Esophagus squamous epithelium (tissue), 5 donors: Measurements from ENCODE around the gene LARP1B. TPM values are rescaled to one million over a fixed set of nuclear protein-coding genes. Genes with fewer than 3 reads are reported as not detected.
"Not testable (repeated sequence)": the region's sequence is repeated elsewhere in the genome, so short reads cannot be mapped to it uniquely, and the experiment has no call there.

ENCODE experiments used
- DNase-seq: peaks from one replicate; lab custom pipeline; 2025; lab: John Stamatoyannopoulos, UW
- H3K27ac ChIP-seq, 4 donors: fragments of 200-600 bp; sonication (generic); one replicate each; pipeline ENCODE4 v1.5.1; 2016 to 2019; ENCODE audit warnings: mild to moderate bottlenecking in 1 of 4
- H3K27me3 ChIP-seq, 4 donors: fragments of 200-600 bp; sonication (generic); 1 replicate in 3 of 4; 2 replicates in 1 of 4; pipeline versions ENCODE4 v1.5.1 to v1.6.0; 2017 to 2021; ENCODE audit warnings: antibody characterized with exemption in 1 of 4
- H3K36me3 ChIP-seq, 3 donors: fragments of 200-600 bp; sonication (generic); one replicate each; pipeline ENCODE4 v1.5.1; 2016 to 2019
- H3K4me1 ChIP-seq, 3 donors: fragments of 200-600 bp; sonication (generic); one replicate each; pipeline ENCODE4 v1.5.1; 2017 to 2019
- H3K4me3 ChIP-seq, 4 donors: fragments of 200-600 bp; sonication (generic); 1 replicate in 3 of 4; 2 replicates in 1 of 4; pipeline ENCODE4 v1.5.1; 2016 to 2019; ENCODE audit warnings: mild to moderate bottlenecking in 2 of 4, moderate library complexity in 1 of 4
- H3K9me3 ChIP-seq, 3 donors: fragments of 200-600 bp; sonication (generic); one replicate each; pipeline ENCODE4 v1.5.1; 2016 to 2019
- POLR2A ChIP-seq, 4 donors: fragments of 450-650 bp; IDR thresholded peaks; one replicate each; pipeline ENCODE4 v1.6.1; 2017; ENCODE audit warnings: antibody characterized with exemption in 4 of 4, mild to moderate bottlenecking in 4 of 4, moderate library complexity in 3 of 4
- WGBS, 2 donors: methylation state at CpG; one replicate each; pipeline ENCODE4 v1.1.5; 2018; 5-methylcytosine and 5-hydroxymethylcytosine counted together
- intact Hi-C: fragments of 100-400 bp; cut with DNase I; formaldehyde crosslinking; loops from one replicate; pipeline ENCODE4 v1.15.0; 2022
- total RNA-seq, 4 donors: library from RNA; depleted of rRNA; stranded (reverse); fragments of >200 nt; gene quantifications; one replicate each; pipeline ENCODE4 v1.1.0, GENCODE V29; 2016
- TF ChIP-seq, protein P1 (sequence below), 6 experiments: fragments of 450-650 bp in 4 of 6; fragments of 200-600 bp in 2 of 6; sonication (generic) in 2 of 6; IDR thresholded peaks; one replicate each; pipeline ENCODE4 v1.5.1; 2016 to 2019; ENCODE audit warnings: antibody characterized with exemption in 6 of 6, mild to moderate bottlenecking in 4 of 6, moderate library complexity in 4 of 6
- donor health status: DM: yes; HTN: yes; CAD: no.

Gene LARP1B
- total RNA-seq, 4 donors from 2014 or later: 11.5 to 29.2 (median 16.4) TPM

DNA sequence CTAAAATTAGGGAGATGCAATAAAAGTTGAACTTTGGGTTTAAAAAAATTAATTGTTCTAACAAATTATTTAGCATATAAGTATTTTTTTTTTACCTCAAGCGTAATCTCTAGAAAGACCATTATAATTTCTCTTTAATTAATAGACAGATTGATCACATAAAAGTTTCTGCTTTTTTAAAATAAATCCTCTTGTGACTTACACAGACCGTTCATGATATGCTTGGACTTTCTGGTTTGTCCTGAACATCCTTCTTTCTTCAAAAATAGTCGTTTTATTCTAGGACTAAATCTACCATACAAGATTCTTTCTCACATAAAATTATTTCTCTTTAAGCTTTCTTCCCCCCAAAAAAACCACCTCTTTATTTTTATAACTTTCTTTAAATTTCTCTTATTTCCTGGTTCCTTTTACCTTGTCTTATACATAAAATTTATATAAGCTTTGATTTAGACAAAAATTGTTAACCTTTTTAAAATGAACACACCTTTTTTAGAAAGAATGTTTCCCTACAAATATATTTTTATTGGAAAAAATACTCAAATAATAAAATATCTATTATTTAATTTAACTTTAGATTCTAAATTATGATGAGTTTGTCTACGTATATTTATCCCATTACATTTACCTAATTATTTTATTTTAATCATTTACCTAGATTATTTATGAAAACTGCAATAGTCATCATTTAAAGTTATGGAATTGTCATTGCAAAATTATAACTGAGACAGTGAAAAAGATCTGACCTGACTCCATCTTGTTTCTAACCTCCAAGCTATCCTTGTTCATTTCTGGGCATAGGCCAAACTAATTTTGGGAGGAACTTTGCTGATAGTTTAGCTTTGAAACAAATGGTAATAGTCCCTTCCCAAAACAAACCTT is 188.9 kb downstream of the LARP1B start:
- no peaks in the 10 kb centered on the region for H3K36me3 ChIP-seq
- H3K4me3 ChIP-seq: no peak overlapping the region
- H3K9me3 ChIP-seq: peaks cover 0 to 4% (median 0%) of the 10 kb centered on the region in 3 donors
- intact Hi-C loops: no loop called here
- DNase-seq: no peak
- no peaks in the 10 kb centered on the region for H3K4me1 ChIP-seq
- no peak overlapping the region for H3K27ac ChIP-seq
- 63 to 69% methylated on average over 4 of the region's 4 CpGs for WGBS, 2 donors
- no peaks in the 10 kb centered on the region for H3K27me3 ChIP-seq
- TF ChIP-seq, protein P1, sequence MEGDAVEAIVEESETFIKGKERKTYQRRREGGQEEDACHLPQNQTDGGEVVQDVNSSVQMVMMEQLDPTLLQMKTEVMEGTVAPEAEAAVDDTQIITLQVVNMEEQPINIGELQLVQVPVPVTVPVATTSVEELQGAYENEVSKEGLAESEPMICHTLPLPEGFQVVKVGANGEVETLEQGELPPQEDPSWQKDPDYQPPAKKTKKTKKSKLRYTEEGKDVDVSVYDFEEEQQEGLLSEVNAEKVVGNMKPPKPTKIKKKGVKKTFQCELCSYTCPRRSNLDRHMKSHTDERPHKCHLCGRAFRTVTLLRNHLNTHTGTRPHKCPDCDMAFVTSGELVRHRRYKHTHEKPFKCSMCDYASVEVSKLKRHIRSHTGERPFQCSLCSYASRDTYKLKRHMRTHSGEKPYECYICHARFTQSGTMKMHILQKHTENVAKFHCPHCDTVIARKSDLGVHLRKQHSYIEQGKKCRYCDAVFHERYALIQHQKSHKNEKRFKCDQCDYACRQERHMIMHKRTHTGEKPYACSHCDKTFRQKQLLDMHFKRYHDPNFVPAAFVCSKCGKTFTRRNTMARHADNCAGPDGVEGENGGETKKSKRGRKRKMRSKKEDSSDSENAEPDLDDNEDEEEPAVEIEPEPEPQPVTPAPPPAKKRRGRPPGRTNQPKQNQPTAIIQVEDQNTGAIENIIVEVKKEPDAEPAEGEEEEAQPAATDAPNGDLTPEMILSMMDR (IDR thresholded peaks at IDR 0.05): no peak
- no peak for TF ChIP-seq POLR2A (IDR thresholded peaks at IDR 0.05)

GRCh38 chr4:128255906-128256305 is 194.8 kb downstream of the LARP1B start:
- intact Hi-C loops: no loop called here
- Histone ChIP-seq H3K36me3 (no peaks in the 10 kb centered on the region), H3K27me3 (no peaks in the 10 kb centered on the region), H3K4me3 (no peak overlapping the region), H3K9me3 (no peaks in the 10 kb centered on the region), H3K27ac (no peak overlapping the region), H3K4me1 (no peaks in the 10 kb centered on the region)
- no peak for DNase-seq
- 80 to 96% methylated on average over 3 of the region's 3 CpGs for WGBS, 2 donors
- TF ChIP-seq, protein P1 (IDR thresholded peaks at IDR 0.05): no peak
- TF ChIP-seq POLR2A (IDR thresholded peaks at IDR 0.05): no peak

GRCh38 chr4:128256539-128256938 is 195.4 kb downstream of the LARP1B start:
- no peaks in the 10 kb centered on the region for H3K27me3 ChIP-seq
- intact Hi-C loops: no loop called here
- H3K9me3 ChIP-seq: no peaks in the 10 kb centered on the region
- no peak overlapping the region for H3K4me3 ChIP-seq
- H3K4me1 ChIP-seq: no peaks in the 10 kb centered on the region
- DNase-seq: no peak
- WGBS, 2 donors: 29 to 47% methylated on average over 1 of the region's 1 CpG
- no peaks in the 10 kb centered on the region for H3K36me3 ChIP-seq
- H3K27ac ChIP-seq: no peak overlapping the region
- TF ChIP-seq, protein P1 (IDR thresholded peaks at IDR 0.05): no peak
- no peak for TF ChIP-seq POLR2A (IDR thresholded peaks at IDR 0.05)

DNA sequence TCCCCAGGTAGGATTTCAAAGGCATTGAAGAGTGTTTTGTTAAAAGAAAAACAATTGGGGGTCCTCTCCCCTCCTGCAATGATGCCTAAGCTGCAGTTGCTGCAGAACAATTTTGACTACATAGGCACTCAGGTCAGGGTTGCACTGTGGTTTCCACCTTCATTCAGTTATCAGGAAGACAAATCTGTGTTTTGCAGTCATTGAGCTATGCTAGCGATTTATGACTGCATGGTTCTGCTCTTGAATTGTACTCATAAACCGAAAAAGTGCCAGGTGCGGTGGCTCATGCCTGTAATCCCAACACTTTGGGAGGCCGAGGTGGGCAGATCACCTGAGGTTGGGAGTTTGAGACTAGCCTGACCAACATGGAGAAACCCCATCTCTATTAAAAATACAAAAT is 197.1 kb downstream of the LARP1B start:
- DNase-seq, H3K36me3 ChIP-seq, H3K9me3 ChIP-seq, intact Hi-C loops, H3K27me3 ChIP-seq, H3K4me3 ChIP-seq, H3K4me1 ChIP-seq, H3K27ac ChIP-seq: not testable (repeated sequence)
- 75% methylated on average over 4 of the region's 4 CpGs; no CpG with 5 or more reads in 1 of the 2 donors for WGBS, 2 donors

GRCh38 chr4:128259889-128260288 is 198.8 kb downstream of the LARP1B start:
- H3K27ac ChIP-seq, H3K27me3 ChIP-seq, H3K36me3 ChIP-seq, H3K4me1 ChIP-seq, H3K4me3 ChIP-seq, DNase-seq, H3K9me3 ChIP-seq, intact Hi-C loops: not testable (repeated sequence)
- WGBS, 2 donors: 63 to 68% methylated on average over 3 to 5 of the region's 5 CpGs

Other genes starting within 250 kb of the LARP1B start
- 10 to 100 TPM in 2 of 4 donors, 1 to 10 TPM in 2; 3.5 to 15.1 (median 8.3) TPM for gene PLK4, start 180.4 kb upstream of the LARP1B start, total RNA-seq
- gene MFSD8, start 96.1 kb upstream of the LARP1B start, total RNA-seq: 10 to 100 TPM; 14.6 to 36.6 (median 17.0) TPM
- gene ABHD18, start 95.9 kb upstream of the LARP1B start, total RNA-seq: 1 to 10 TPM; 3.2 to 9.3 (median 4.9) TPM
- 10 to 100 TPM; 13.6 to 39.3 (median 23.0) TPM for gene PGRMC2, start 226.5 kb downstream of the LARP1B start, total RNA-seq